GM06990 (cell line): ENCODE results near the gene CHRM3.

Experiments used
- DNase-seq: peaks from one replicate; pipeline ENCODE4 v3.0.0-alpha.2; 2011; ENCODE audit not compliant: insufficient read length; ENCODE audit errors: extremely low read depth
- H3K27me3 ChIP-seq: replicated peaks from 2 replicates; pipeline ENCODE4 v1.6.0; 2011; ENCODE audit warnings: low read length; ENCODE audit not compliant: control insufficient read depth, insufficient read depth
- H3K36me3 ChIP-seq: 2 replicates; pipeline ENCODE4 v1.5.1; 2011; ENCODE audit warnings: low read length; ENCODE audit not compliant: control insufficient read depth, insufficient read depth
- H3K4me3 ChIP-seq: replicated peaks from 2 replicates; pipeline ENCODE4 v1.5.1; 2011; ENCODE audit warnings: low read depth, mild to moderate bottlenecking, control low read depth, low read length
- CTCF ChIP-seq: IDR thresholded peaks from 2 replicates; pipeline ENCODE4 v1.5.1; 2011; ENCODE audit warnings: low read length, control low read depth, mild to moderate bottlenecking, inconsistent platforms; ENCODE audit not compliant: insufficient read depth, poor library complexity, severe bottlenecking

The CHRM3 gene

DNA sequence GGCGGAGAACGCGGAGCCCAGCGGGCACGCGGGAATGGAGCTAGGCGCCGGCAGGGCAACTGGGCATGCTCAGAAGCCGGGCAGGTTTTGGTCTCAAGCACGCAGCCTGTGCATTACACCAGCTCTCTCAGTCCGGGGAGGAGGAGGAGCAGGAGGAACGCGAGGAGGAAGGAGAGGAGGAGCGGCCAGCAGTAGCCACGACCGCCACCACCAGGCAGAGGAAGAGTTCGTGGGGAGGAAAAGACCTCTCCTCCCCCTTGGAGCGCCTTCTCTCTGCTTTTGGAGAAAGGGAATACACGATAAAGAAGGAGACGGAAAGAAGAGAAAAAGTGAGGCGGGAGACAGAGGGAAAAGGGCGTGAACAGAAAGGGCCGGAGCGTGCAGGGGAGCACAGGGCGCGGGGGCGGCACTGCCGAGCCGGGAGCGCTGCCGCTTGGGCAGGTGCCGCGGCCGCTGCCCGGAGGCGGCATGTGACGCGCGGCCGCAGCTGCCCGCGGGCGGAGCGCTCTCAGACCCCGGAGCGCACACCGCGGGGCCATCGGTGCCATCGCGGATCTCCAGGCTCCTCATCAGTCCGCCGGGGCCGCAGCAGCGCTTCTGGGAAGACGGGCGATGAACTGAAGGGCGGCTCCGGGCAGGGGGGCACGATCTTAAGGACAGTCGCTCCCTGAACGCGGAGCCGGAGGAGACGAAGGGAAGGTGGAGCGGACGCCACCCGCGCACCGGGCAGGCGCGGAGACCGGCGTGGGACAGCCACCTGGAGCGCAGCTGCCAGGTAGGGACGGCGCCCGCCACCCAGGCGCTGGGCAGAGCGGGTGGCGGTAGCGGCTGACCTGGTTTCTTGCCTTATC is at the start of gene CHRM3:
CHRM3 (plus strand) TSS at position 116 of the 851 bp plus-strand sequence. CDS start 520,884 bp downstream, outside the sequence.
- no peak within 1 kb of the TSS for H3K4me3 ChIP-seq
- TF ChIP-seq CTCF = no peak
- H3K36me3 ChIP-seq = no peaks in the 10 kb centered on the region
- no peaks in the 10 kb centered on the region for H3K27me3 ChIP-seq
- DNase-seq = no peak

DNA sequence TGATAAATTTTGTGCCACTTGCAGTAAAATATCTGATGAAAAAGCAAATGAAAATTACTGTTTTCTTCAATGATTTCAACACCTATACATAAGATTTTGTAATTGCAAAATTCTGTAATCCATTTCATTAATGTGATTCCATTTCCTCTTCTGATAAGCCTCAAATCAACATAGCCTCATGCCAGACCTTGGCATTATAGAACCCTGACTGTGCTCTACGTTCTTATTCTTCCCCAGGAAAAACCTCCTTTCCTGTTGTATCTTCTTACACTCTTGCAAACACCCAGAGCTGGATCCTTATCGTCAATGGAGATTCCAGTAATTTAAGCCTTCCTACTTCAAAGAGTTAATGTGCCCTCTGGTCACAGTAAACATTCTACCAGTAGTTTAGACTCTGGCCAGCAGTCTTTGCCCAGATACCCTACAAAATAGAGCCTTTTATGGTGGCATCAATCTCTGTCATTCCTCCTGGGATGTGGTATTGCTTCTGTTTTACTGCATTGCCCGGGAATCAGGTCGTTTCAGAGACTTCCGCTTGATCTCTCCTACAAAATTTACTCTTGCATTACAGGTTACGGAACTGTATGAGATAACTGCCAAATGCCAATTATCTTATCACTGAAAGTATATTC is 48.5 kb upstream of the CHRM3 start:
- H3K4me3 ChIP-seq = no peak overlapping the region
- DNase-seq = no peak

DNA sequence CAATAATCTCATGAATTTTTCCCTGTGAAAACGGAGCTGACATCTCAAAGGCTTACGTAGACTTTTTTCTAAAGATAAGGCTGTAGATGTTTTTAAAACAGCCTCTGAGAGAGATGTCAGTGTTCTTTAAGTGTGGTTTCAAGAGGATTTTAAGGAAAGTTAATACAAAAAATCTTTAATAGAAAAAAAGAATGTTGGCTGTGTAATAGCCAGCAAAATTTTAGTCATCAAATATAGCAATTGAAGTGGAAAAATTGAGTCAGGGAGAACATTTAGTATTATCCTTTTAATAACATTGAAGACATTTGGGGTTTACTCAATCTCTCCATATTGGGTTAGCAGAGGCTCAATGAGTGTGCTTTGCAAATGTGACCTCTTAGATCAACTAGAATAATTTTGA is 38.6 kb upstream of the CHRM3 start:
- no peak for DNase-seq
- Histone ChIP-seq H3K4me3 (no peak overlapping the region), H3K27me3 (no peaks in the 10 kb centered on the region), H3K36me3 (no peaks in the 10 kb centered on the region)
- no peak for TF ChIP-seq CTCF

More for the DNA sequence above, 48.5 kb upstream of the CHRM3 start:
- Histone ChIP-seq H3K27me3 (no peaks in the 10 kb centered on the region), H3K36me3 (no peaks in the 10 kb centered on the region)
- no peak for TF ChIP-seq CTCF

DNA sequence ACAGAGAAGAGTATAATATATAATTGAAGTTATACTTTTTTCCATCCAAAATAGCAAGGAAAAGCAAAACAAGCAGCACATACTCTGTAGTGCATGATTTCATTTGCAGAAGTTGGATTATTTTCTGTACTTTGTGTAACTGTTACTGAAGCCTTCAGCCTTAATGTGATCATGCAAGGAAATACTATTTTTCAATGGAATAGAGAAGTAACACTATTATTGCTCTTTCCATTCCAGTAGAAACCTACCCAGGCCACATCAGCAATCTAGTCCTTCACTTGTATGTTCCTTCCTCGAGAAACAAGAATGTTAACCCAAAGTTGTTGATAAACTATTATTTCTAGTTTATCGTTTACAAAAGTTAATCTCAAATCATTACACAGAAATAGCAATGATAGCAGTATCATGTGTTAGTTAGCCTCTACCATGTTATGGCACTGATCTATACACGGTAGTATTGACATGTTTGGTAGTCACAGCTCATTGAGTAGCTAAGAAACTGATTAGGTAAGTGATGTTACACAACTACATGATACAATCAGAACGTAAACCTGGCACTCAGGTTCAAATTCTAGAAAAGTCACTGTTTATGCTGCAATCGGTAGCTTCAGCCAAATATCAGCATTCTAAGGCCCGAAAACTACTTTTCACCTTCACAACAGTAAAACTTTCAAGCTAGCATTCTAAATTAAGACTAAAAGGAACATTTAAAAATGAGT is 37.6 kb upstream of the CHRM3 start:
- no peak for TF ChIP-seq CTCF
- Histone ChIP-seq H3K4me3 (no peak overlapping the region), H3K36me3 (no peaks in the 10 kb centered on the region), H3K27me3 (no peaks in the 10 kb centered on the region)
- no peak for DNase-seq

DNA sequence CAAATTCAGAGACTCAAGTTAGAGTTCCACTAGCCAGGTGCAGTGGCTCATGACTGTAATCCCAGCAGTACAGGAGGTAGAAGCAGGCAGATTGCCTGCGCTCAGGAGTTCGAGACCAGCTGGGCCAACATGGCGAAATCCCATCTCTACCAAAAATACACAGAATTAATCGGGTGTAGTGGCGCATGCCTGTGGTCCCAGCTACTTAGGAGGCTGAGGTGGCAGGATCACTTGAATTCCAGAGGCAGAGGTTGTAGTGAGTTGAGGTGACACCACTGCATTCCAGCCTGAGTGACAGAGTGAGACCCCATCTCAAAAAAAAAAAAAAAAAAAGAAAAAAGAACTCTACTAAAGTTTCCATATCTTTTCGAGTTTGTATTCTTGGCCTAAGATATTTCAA is 36.7 kb upstream of the CHRM3 start:
- Histone ChIP-seq H3K36me3 (no peaks in the 10 kb centered on the region), H3K4me3 (no peak overlapping the region), H3K27me3 (no peaks in the 10 kb centered on the region)
- DNase-seq = no peak
- no peak for TF ChIP-seq CTCF
